Middle frontal gyrus (tissue), 1 donor: ENCODE measurements around the gene ANKRD42.

Experiments used
- DNase-seq: peaks from one replicate; pipeline ENCODE4 v3.0.0-alpha.2; 2015; ENCODE audit warnings: low spot score; ENCODE audit errors: extremely low spot score

ANKRD42 gene

GRCh38 chr11:83193315-83194280 lies at the start of gene ANKRD42:
Gene ANKRD42, plus strand, starts transcription at chr11:83193712. Its CDS starts 959 bp downstream, at chr11:83194671.
- peak; percentile 93 for DNase-seq

- no peak for DNase-seq
Measured at GRCh38 chr11:83147895-83148294, 45.6 kb upstream of the ANKRD42 start.

- no peak for DNase-seq
Measured at GRCh38 chr11:83150450-83150849, 43.1 kb upstream of the ANKRD42 start.

- DNase-seq, result no peak
Measured at GRCh38 chr11:83151274-83151977, 42.1 kb upstream of the ANKRD42 start.

GRCh38 chr11:83152264-83152663 lies 41.2 kb upstream of the ANKRD42 start:
- no peak for DNase-seq

GRCh38 chr11:83153764-83154163 lies 39.7 kb upstream of the ANKRD42 start:
- no peak for DNase-seq

GRCh38 chr11:83156144-83156995 lies 37.1 kb upstream of the ANKRD42 start:
- peak; percentile 100 for DNase-seq

- DNase-seq, result no peak
Measured at GRCh38 chr11:83156996-83157593, 36.4 kb upstream of the ANKRD42 start, which contains the start of gene PCF11. Gene PCF11, plus strand, starts transcription at chr11:83157131. Its CDS starts 309 bp downstream, at chr11:83157440.

- peak; percentile 24 for DNase-seq
Measured at GRCh38 chr11:83157594-83158356, 35.7 kb upstream of the ANKRD42 start.

- no peak for DNase-seq
Measured at GRCh38 chr11:83158357-83158786, 35.1 kb upstream of the ANKRD42 start.

- no peak for DNase-seq
Measured at GRCh38 chr11:83158965-83159901, 34.3 kb upstream of the ANKRD42 start.

- no peak for DNase-seq
Measured at GRCh38 chr11:83159902-83160865, 33.3 kb upstream of the ANKRD42 start.

GRCh38 chr11:83161610-83162199 lies 31.8 kb upstream of the ANKRD42 start:
- DNase-seq, result no peak

GRCh38 chr11:83162377-83162776 lies 31.1 kb upstream of the ANKRD42 start:
- DNase-seq, result no peak

GRCh38 chr11:83166193-83166866 lies 27.2 kb upstream of the ANKRD42 start:
- no peak for DNase-seq

- DNase-seq, result no peak
Measured at GRCh38 chr11:83168756-83169155, 24.8 kb upstream of the ANKRD42 start.

GRCh38 chr11:83170865-83171264 lies 22.6 kb upstream of the ANKRD42 start:
- no peak for DNase-seq
